Measurements from ENCODE around the gene SLC9A9. TPM values are rescaled to one million over a fixed set of nuclear protein-coding genes. Genes with fewer than 3 reads are reported as not detected.

The SLC9A9 gene
- total and polyA plus RNA-seq, 2 of the 8 experiments (the other 6 are each of a cell fraction or from before 2014, with no cell fraction given): 0.48 to 1.1 TPM

DNA sequence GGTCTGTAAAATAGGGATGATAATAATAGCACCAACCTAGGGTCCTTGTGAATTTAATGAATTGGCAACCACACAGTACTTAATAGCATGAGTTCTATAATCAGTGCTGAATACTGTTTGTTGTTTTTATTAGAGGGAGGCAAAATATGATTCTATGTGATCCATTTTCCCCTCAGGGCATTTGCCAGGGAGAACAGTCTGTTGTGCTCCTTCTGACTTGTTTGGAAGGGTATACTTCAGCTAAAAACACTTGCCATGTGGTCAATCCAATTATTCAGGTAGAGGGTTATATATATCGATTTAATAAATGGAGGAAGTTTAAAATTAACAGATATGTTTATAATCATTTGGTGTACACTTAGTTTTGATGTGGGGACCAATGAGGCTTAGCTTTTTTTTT lies 423.4 kb downstream of the SLC9A9 start (continued):
- TF ChIP-seq, protein P1, sequence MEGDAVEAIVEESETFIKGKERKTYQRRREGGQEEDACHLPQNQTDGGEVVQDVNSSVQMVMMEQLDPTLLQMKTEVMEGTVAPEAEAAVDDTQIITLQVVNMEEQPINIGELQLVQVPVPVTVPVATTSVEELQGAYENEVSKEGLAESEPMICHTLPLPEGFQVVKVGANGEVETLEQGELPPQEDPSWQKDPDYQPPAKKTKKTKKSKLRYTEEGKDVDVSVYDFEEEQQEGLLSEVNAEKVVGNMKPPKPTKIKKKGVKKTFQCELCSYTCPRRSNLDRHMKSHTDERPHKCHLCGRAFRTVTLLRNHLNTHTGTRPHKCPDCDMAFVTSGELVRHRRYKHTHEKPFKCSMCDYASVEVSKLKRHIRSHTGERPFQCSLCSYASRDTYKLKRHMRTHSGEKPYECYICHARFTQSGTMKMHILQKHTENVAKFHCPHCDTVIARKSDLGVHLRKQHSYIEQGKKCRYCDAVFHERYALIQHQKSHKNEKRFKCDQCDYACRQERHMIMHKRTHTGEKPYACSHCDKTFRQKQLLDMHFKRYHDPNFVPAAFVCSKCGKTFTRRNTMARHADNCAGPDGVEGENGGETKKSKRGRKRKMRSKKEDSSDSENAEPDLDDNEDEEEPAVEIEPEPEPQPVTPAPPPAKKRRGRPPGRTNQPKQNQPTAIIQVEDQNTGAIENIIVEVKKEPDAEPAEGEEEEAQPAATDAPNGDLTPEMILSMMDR (IDR thresholded peaks at IDR 0.05; ENCODE audit: control extremely low read depth in 1 of 3, insufficient read depth in 1 of 3, low read depth in 1 of 3, low read length in 3 of 3): no peak
- TF ChIP-seq SUZ12 (IDR thresholded peaks at IDR 0.05; ENCODE audit: low read length) (no peak), SRF (IDR thresholded peaks at IDR 0.05; ENCODE audit: low read depth, low read length) (no peak), SP1 (IDR thresholded peaks at IDR 0.05; ENCODE audit: low read depth, low read length) (no peak), TAF7 (optimal IDR thresholded peaks at IDR 0.05; ENCODE audit: borderline replicate concordance, low read depth, low read length) (no peak), TCF12 (IDR thresholded peaks at IDR 0.05; ENCODE audit: low read depth, low read length) (no peak)
